Epidermal melanocyte (primary cell): Measurements from ENCODE around the gene CMTM3.
"Not testable (repeated sequence)": the region's sequence is repeated elsewhere in the genome, so short reads cannot be mapped to it uniquely, and the experiment has no call there.

ENCODE experiments used
- DNase-seq: peaks from one replicate; pipeline ENCODE4 v3.0.0; 2011; ENCODE audit warnings: low spot score; ENCODE audit not compliant: insufficient read length

CMTM3 gene

GRCh38 chr16:66604376-66605176 lies at the start of gene CMTM3:
Gene CMTM3 (plus strand): TSS chr16:66604704. CDS start chr16:66604806, 102 bp downstream.
- DNase-seq, result peak; percentile 67

- no peak for DNase-seq
These were observed 44.4 kb upstream of the CMTM3 start for GRCh38 chr16:66560107-66560506.

GRCh38 chr16:66561381-66562080 lies 43.0 kb upstream of the CMTM3 start:
- DNase-seq, result no peak

GRCh38 chr16:66562409-66562808 lies 42.1 kb upstream of the CMTM3 start:
- DNase-seq, result no peak

- DNase-seq, result no peak
These were observed 41.5 kb upstream of the CMTM3 start for GRCh38 chr16:66562986-66563385.

GRCh38 chr16:66563574-66564334 lies 40.8 kb upstream of the CMTM3 start:
- DNase-seq, result no peak

GRCh38 chr16:66566051-66566901 lies 38.2 kb upstream of the CMTM3 start, which contains the start of gene CMTM1:
Gene CMTM1 (plus strand): TSS chr16:66566439. CDS start chr16:66566514, 75 bp downstream.
- DNase-seq, result no peak

GRCh38 chr16:66567270-66567669 lies 37.2 kb upstream of the CMTM3 start:
- DNase-seq, result not testable (repeated sequence)

GRCh38 chr16:66568355-66568754 lies 36.1 kb upstream of the CMTM3 start:
- DNase-seq, result no peak

GRCh38 chr16:66569131-66569530 lies 35.4 kb upstream of the CMTM3 start:
- no peak for DNase-seq

- DNase-seq, result no peak
These were observed 34.6 kb upstream of the CMTM3 start for GRCh38 chr16:66569827-66570405.

GRCh38 chr16:66572356-66572755 lies 32.1 kb upstream of the CMTM3 start:
- no peak for DNase-seq

GRCh38 chr16:66574081-66574480 lies 30.4 kb upstream of the CMTM3 start:
- no peak for DNase-seq

- no peak for DNase-seq
These were observed 30.0 kb upstream of the CMTM3 start for GRCh38 chr16:66574531-66574930.

GRCh38 chr16:66575060-66575459 lies 29.4 kb upstream of the CMTM3 start:
- no peak for DNase-seq

GRCh38 chr16:66576296-66576695 lies 28.2 kb upstream of the CMTM3 start:
- no peak for DNase-seq

- no peak for DNase-seq
These were observed 25.6 kb upstream of the CMTM3 start, which contains the start of gene CMTM2 for GRCh38 chr16:66578651-66579531. Gene CMTM2 (plus strand): TSS chr16:66579463. CDS start chr16:66579608, 145 bp downstream.

- peak; percentile 59 for DNase-seq
These were observed 23.8 kb upstream of the CMTM3 start for GRCh38 chr16:66580605-66581209.
